Activated CD8-positive, alpha-beta memory T cell treated with anti-CD3 and anti-CD28 coated beads, Interleukin-2, amount 50 U/mL, for 1 hour (primary cell): ENCODE results near the gene TEX22.

Experiments
- DNase-seq: peaks from one replicate; pipeline ENCODE4 v3.0.0-alpha.2; 2020; ENCODE audit errors: extremely low read depth

The TEX22 gene

DNA sequence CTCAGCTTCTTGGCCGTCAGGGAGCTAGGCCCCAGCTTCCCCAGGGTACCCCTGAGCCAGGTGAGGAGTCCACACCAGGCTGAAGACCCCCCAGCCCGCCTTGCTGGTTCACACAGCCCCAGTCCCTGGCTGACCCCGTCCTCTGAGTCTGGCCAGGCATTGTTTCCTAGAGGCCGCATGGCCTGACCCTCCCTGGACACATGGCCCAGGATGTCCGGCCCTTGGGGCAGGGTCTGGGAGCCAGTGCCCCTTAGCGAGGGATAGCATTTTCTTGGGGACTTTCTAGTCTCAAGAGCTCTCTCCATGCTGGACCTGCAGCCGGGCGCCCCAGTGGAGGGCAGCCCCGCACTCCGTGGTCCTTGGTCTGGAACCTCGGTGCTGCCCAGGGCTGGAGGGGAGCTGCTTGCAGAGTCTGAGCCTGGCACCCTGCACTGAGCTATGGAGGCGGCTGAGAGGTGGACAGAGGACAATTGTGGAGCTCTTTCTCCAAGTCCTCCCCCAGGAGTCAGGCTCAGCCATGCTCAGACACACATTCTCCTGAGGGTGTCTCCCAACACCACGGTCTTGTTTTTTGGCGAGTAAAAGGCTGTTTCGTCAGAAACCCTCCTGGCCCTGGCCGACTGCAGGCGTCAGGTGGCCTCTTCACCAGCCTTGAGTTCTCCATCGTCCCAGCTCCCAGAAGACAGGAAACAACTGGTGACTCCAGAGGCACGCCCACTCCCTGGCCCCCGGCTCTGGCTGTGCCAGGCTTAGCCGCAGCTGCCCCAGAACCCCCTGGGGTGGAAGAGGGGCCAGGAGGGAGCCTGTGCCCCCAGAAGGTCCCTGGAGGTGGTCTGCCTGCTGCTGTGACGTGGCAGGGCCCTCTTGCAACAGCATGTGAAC is 58.6 kb downstream of the TEX22 start:
- DNase-seq: no peak

DNA sequence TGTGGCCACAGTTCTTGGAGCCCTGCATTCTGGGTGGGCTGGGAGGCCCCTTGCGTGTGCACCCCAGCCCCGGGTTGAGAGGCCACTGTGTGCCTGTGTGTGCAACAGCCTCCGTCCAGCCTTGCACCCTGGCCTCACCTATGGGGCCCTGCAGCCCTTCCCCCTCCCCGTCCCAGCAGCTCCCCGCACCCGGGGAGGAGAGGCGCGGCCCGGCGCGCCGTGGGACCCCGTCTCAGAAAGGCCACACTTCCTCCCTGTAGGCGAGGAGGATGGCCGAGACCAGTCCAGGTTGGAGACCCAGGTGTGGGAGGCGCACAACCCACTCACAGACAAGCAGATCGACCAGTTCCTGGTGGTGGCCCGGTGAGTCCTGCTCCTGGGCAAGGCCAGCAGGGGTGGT is 59.7 kb downstream of the TEX22 start:
- no peak for DNase-seq

DNA sequence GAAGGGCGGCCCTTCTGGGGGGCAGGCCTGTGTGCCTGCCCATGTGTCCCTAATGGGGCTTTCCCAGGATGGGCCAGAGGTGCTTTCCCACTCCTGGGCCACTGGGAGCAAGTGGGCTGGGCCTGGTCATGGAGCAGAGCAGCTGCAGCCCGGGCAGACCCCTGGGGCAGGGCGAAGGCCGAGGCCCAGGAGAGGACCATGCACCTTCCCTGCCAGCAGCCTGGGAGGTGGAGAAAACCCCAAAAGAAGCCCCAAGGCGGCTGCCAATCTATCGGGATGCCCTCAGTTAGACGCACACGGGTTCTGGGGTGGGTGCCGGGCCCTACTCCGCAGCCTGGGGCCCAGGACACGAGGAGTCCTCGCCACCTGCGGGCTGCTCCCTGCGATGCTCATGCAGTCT is 60.2 kb downstream of the TEX22 start:
- no peak for DNase-seq

DNA sequence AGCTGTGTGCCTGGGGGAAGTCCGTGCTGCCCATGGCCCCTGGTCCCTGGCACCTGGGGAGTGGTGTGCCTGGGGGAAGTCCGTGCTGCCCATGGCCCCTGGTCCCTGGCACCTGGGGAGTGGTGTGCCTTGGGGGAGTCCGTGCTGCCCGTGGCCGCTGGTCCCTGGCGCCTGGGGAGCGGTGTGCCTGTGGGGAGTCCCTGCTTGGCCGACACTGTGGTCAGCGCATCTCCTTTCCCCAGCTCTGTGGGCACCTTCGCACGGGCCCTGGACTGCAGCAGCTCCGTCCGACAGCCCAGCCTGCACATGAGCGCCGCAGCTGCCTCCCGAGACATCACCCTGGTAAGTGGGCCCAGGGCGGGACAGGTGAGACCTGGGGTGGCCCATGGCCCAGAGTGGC is 61.8 kb downstream of the TEX22 start:
- DNase-seq: no peak

DNA sequence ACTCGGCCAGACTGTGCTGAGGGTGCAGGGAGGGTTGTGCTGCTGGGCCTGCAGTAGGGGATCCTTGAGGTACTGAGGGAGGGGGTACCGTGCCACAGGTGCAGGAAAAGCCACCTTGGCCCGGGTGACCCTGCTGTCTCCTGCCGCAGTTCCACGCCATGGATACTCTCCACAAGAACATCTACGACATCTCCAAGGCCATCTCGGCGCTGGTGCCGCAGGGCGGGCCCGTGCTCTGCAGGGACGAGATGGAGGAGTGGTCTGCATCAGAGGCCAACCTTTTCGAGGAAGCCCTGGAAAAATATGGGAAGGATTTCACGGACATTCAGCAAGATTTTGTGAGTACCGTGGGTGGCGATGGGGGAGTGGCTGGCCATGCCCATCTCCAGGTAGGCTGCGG is 62.3 kb downstream of the TEX22 start:
- DNase-seq: no peak

DNA sequence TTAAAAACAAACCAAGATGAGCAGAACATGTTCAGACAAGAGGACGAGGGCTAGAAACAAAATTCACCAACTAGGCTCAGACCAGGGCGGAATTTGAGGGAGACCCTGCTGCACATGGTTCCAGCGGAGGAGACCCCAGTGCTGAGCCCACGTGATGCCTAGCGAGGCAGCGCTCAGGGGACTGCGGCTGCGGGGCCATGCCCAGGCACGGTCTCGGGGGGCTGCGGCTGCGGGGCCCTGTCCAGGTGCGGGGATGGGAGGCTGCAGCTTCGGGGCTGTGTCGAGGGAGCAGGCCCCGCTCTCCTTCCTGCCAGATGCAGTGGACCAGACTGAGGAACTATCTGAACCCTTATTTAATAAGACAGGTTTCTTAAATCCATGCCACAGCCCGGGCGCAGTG is 63.6 kb downstream of the TEX22 start:
- no peak for DNase-seq
